H1 (cell line): ENCODE data around the gene B3GAT1. TPM values are rescaled to one million over a fixed set of nuclear protein-coding genes. Genes with fewer than 3 reads are reported as not detected.

Experiments
- NRF1 ChIP-seq: IDR thresholded peaks from 2 replicates; pipeline ENCODE4 v1.6.1; 2011; ENCODE audit warnings: mild to moderate bottlenecking, low read depth, low read length, improper control_type of control experiment
- SP1 ChIP-seq: IDR thresholded peaks from 2 replicates; pipeline ENCODE4 v1.6.1; 2011; ENCODE audit warnings: low read depth, low read length
- SRF ChIP-seq: IDR thresholded peaks from 2 replicates; pipeline ENCODE4 v1.6.1; 2011; ENCODE audit warnings: mild to moderate bottlenecking, low read depth, low read length, moderate library complexity
- ZNF274 ChIP-seq: IDR thresholded peaks from 2 replicates; pipeline ENCODE4 v1.7.0; 2012; ENCODE audit warnings: low read length, borderline replicate concordance; ENCODE audit errors: extremely low read depth
- polyA plus RNA-seq, 7 experiments: library from polyadenylated mRNA; depleted of rRNA in 3 of 7; stranded (reverse) in 5 of 7; unstranded in 2 of 7; fragments of >200 nt in 5 of 7; fragments of 200-250 nt in 2 of 7; gene quantifications; 1 replicate in 5 of 7; 2 replicates in 1 of 7; 4 replicates in 1 of 7; pipeline versions ENCODE4 v1.2.1 to v1.2.3, GENCODE V29; 2011 to 2013; ENCODE audit warnings: missing spikeins in 2 of 7, mixed read lengths in 2 of 7
- total RNA-seq: library from RNA; stranded (reverse); fragmentation: NEBNext Ultra II Directional; extraction: Animal tissue kit (Norgen Biotek cat#: 25700); gene quantifications from 2 replicates; pipeline ENCODE4 v1.2.1, GENCODE V29; 2021
- TF ChIP-seq, protein P1 (sequence below): IDR thresholded peaks from 2 replicates; pipeline ENCODE4 v1.6.1; 2011; ENCODE audit warnings: low read depth, mild to moderate bottlenecking, low read length; ENCODE audit not compliant: insufficient read depth

B3GAT1 gene
- total and polyA plus RNA-seq, 2 of the 8 experiments (the other 6 are each of a cell fraction or from before 2014, with no cell fraction given), result 19.7 to 32.4 TPM

DNA sequence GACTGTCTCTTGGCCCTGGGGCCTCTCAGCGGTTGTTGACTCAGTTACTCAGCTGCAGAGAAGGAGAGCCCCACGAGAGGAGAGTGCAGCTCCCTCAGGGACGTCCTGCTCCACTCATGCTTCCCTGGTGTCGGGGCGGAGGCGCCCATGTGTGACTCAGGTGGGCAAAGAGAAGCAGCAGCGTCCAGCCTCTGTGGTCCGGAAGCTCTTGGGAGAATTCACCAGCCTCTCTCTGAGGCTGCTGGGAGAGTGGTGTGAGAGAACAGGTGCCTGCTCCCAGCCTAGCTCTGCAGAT lies 54.5 kb downstream of the B3GAT1 start (continued):
- TF ChIP-seq SRF (no peak), ZNF274 (no peak), NRF1 (no peak), SP1 (no peak)
- TF ChIP-seq, protein P1, sequence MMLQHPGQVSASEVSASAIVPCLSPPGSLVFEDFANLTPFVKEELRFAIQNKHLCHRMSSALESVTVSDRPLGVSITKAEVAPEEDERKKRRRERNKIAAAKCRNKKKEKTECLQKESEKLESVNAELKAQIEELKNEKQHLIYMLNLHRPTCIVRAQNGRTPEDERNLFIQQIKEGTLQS, result no peak
